ENCODE measurements around the gene SYCP2L. TPM values are rescaled to one million over a fixed set of nuclear protein-coding genes. Genes with fewer than 3 reads are reported as not detected.

Gene SYCP2L
- total and polyA plus RNA-seq, 2 of the 8 experiments (the other 6 are each of a cell fraction or from before 2014, with no cell fraction given), result 1.7 to 4.2 TPM

- TF ChIP-seq GTF2F1 (IDR thresholded peaks at IDR 0.05; ENCODE audit: borderline replicate concordance, low read depth, low read length), result no peak
- no peak for TF ChIP-seq RFX5 (IDR thresholded peaks at IDR 0.05; ENCODE audit: borderline replicate concordance, low read depth, low read length)
- TF ChIP-seq SP4 (IDR thresholded peaks at IDR 0.05; ENCODE audit: low read length), result no peak
- TF ChIP-seq MAX (IDR thresholded peaks at IDR 0.05), result no peak
- TF ChIP-seq USF2 (IDR thresholded peaks at IDR 0.05; ENCODE audit: low read length), result no peak
- no peak for TF ChIP-seq RXRA (IDR thresholded peaks at IDR 0.05; ENCODE audit: insufficient read depth, low read depth, low read length)
- Histone ChIP-seq H3K27ac (ENCODE audit: low read depth, low read length) (no peak overlapping the region), H3K4me3 (ENCODE audit: extremely low read depth in 1 of 4, insufficient read depth in 2 of 4, low read depth in 3 of 4, low read length in 4 of 4) (no peak overlapping the region), H3K18ac (ENCODE audit: extremely low read depth, low read length) (no peak overlapping the region), H3K79me1 (ENCODE audit: low read depth, low read length) (no peaks in the 10 kb centered on the region), H2BK12ac (ENCODE audit: low read depth, low read length) (no peak overlapping the region), H3K56ac (replicated peaks; ENCODE audit: insufficient read length, low read depth, low read length) (no peak overlapping the region), H3K79me2 (ENCODE audit: control insufficient read depth in 1 of 2, insufficient read depth in 2 of 2, low read length in 2 of 2) (no peaks in the 10 kb centered on the region), H3K23ac (ENCODE audit: insufficient read length) (no peak overlapping the region), H3K4ac (replicated peaks; ENCODE audit: insufficient read length, low read depth, low read length) (no peak overlapping the region), H2AFZ (ENCODE audit: low read length) (peak overlapping the region; percentile 94; the same call in 1 of the 2 replicates), H4K91ac (replicated peaks; ENCODE audit: insufficient read length, low read length) (no peak overlapping the region), H3K4me2 (ENCODE audit: insufficient read depth in 1 of 2, low read depth in 2 of 2, low read length in 2 of 2) (no peak overlapping the region), H3K36me3 (ENCODE audit: control insufficient read depth in 2 of 4, insufficient read depth in 4 of 4, low read length in 3 of 4) (no peaks in the 10 kb centered on the region), H2BK15ac (ENCODE audit: low read length) (no peak overlapping the region), H2BK20ac (ENCODE audit: low read length) (no peak overlapping the region), H3K27me3 (replicated peaks in 1 of 4; ENCODE audit: control insufficient read depth in 3 of 4, extremely low read depth in 1 of 4, insufficient read depth in 3 of 4, low read length in 3 of 4) (no peaks in the 10 kb centered on the region), H3K4me1 (replicated peaks in 1 of 4; ENCODE audit: control insufficient read depth in 3 of 4, insufficient read depth in 4 of 4, low read length in 3 of 4) (no peaks in the 10 kb centered on the region; a peak in 1 of 7 replicates), H3K9ac (replicated peaks in 1 of 4; ENCODE audit: extremely low read depth in 1 of 4, low read depth in 3 of 4, low read length in 3 of 4) (0 out of 7 replicates have a peak overlapping the region, but pooled peaks of 1 of the 4 experiments have one; percentile 21), H2AK5ac (ENCODE audit: low read depth, low read length) (no peak overlapping the region), H4K8ac (ENCODE audit: extremely low read depth, insufficient read depth, low read length) (no peak overlapping the region), H2BK5ac (ENCODE audit: low read depth, low read length) (no peak overlapping the region), H3K23me2 (ENCODE audit: low read depth, low read length) (no peaks in the 10 kb centered on the region), H3K14ac (ENCODE audit: insufficient read length) (no peak overlapping the region), H4K20me1 (replicated peaks in 1 of 2; ENCODE audit: control insufficient read depth in 1 of 2, insufficient read depth in 2 of 2, low read length in 2 of 2) (no peaks in the 10 kb centered on the region), H3K9me3 (ENCODE audit: insufficient read depth in 2 of 2, low read depth in 1 of 2, low read length in 1 of 2) (no peaks in the 10 kb centered on the region), H4K5ac (ENCODE audit: insufficient read length, low read depth, low read length) (no peak overlapping the region), H2BK120ac (replicated peaks; ENCODE audit: low read depth, low read length) (no peak overlapping the region)
- 73% methylated on average over 4 of the region's 4 CpGs; no CpG with 5 or more reads in 1 of the 2 experiments for WGBS, 2 experiments (ENCODE audit: extremely low coverage in 1 of 2, insufficient coverage in 1 of 2, insufficient read length in 1 of 2, insufficient replicate concordance in 2 of 2, low coverage in 1 of 2, low lambda C conversion rate in 2 of 2, missing lambda C conversion rate in 1 of 2)
- DNase-seq (ENCODE audit: low read depth in 1 of 2, low spot score in 2 of 2) (no peak), FAIRE-seq (no peak)
- ChIA-PET CTCF (ENCODE audit: partially characterized antibody) (interaction anchor here (0.7 to 1.6 kb wide), 4 partner anchors 10 to 384 kb away, joined by 3 to 5 read pairs (median 3); partner anchors contain the start of gene SYCP2L), POLR2A (ENCODE audit: partially characterized antibody) (no interaction called here)
These were observed 24.5 kb upstream of the SYCP2L start for GRCh38 chr6:10862361-10862760.
